DND-41 (cell line): ENCODE results near the gene TEX44.
"Not testable (repeated sequence)": the region's sequence is repeated elsewhere in the genome, so short reads cannot be mapped to it uniquely, and the experiment has no call there.

Experiments used
- ATAC-seq: fragments of 200-7000 bp; cut with Tn5 transposase; 3 replicates; pipeline ENCODE4 v1.9.1; 2021; ENCODE audit warnings: low read depth; ENCODE audit not compliant: insufficient read depth
- DNase-seq: peaks from one replicate; pipeline ENCODE4 v3.0.0-alpha.2; 2020
- H2AFZ ChIP-seq: 2 replicates; pipeline ENCODE4 v1.6.0; 2012; ENCODE audit warnings: low read depth, low read length
- H3K27ac ChIP-seq: 2 replicates; pipeline ENCODE4 v1.5.1; 2012; ENCODE audit warnings: low read length, inconsistent platforms
- H3K27me3 ChIP-seq: fragments of 200-600 bp; sonication (generic); 2 replicates; pipeline ENCODE4 v1.6.0; 2012; ENCODE audit warnings: low read length, mild to moderate bottlenecking, inconsistent platforms; ENCODE audit not compliant: insufficient read depth, poor library complexity
- H3K36me3 ChIP-seq: 2 replicates; pipeline ENCODE4 v1.5.1; 2012; ENCODE audit warnings: low read length, inconsistent platforms; ENCODE audit not compliant: insufficient read depth
- H3K4me1 ChIP-seq: 2 replicates; pipeline ENCODE4 v1.5.1; 2012; ENCODE audit warnings: mild to moderate bottlenecking, low read length; ENCODE audit not compliant: insufficient read depth
- H3K4me2 ChIP-seq: 2 replicates; pipeline ENCODE4 v1.6.0; 2012; ENCODE audit warnings: mild to moderate bottlenecking, moderate library complexity, low read length, inconsistent platforms; ENCODE audit not compliant: insufficient read depth
- H3K4me3 ChIP-seq, 2 experiments: fragments of 200-600 bp in 1 of 2; shearing (Covaris generic) in 1 of 2; 2 replicates each; pipeline ENCODE4 v1.5.1; 2012 to 2016; ENCODE audit warnings: inconsistent platforms in 2 of 2, low read length in 2 of 2, mild to moderate bottlenecking in 2 of 2, low read depth in 1 of 2, moderate library complexity in 1 of 2
- H3K79me2 ChIP-seq: 2 replicates; pipeline ENCODE4 v1.6.0; 2012; ENCODE audit warnings: low read length, inconsistent platforms; ENCODE audit not compliant: insufficient read depth
- H3K9ac ChIP-seq: 2 replicates; pipeline ENCODE4 v1.6.0; 2012; ENCODE audit warnings: low read depth, mild to moderate bottlenecking, inconsistent platforms, low read length, moderate library complexity
- H3K9me3 ChIP-seq: 2 replicates; pipeline ENCODE4 v1.5.1; 2012; ENCODE audit warnings: low read length, moderate library complexity, mild to moderate bottlenecking, inconsistent platforms; ENCODE audit not compliant: insufficient read depth, severe bottlenecking
- H4K20me1 ChIP-seq: 2 replicates; pipeline ENCODE4 v1.6.0; 2012; ENCODE audit warnings: low read length; ENCODE audit not compliant: insufficient read depth
- EZH2 ChIP-seq: IDR thresholded peaks from 3 replicates; pipeline ENCODE4 v1.6.1; 2012; ENCODE audit warnings: borderline replicate concordance, low read depth, mild to moderate bottlenecking, moderate library complexity, low read length, inconsistent platforms; ENCODE audit not compliant: severe bottlenecking
- TF ChIP-seq, protein P1 (sequence below): IDR thresholded peaks from 2 replicates; pipeline ENCODE4 v1.5.1; 2012; ENCODE audit warnings: borderline replicate concordance, low read length, moderate library complexity, mild to moderate bottlenecking; ENCODE audit not compliant: poor library complexity, severe bottlenecking; ENCODE audit errors: extremely low read depth

Gene TEX44

DNA sequence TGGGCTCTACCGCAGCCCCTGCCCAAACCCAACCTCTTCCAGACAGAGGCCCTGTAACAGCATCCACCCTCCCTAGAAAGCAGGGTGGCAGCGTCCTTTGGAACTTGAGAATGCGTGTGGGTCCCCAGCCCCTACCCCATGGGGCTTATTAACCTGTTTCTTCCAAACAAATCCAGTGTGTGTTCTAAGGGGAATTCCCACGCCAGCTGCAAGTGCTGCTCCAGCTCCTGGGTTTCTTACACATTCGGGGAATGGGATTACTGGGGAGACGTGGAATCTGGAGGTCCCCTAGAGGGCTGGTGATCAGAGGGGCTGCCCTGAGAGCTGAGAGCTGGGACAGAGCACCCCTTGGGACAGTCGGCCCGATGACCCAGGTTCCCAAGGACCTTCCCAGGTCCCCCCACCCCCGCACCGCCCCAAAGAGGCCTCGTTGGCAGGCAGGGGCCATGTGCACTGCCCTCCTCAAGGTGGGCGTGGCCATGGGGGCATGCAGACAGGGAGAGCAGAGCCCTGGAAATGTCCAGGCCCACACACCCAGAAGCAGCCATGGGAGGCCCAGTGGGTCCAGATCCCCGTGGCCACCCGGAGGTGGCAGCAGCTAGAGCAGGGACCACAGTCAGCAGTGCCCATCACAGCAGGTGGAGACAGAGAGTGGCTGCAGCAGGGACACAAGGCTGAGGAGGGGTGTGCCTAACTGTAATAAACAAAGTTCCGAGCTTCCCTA, 18.8 kb upstream of the TEX44 start:
- H3K4me2 ChIP-seq, result no peak overlapping the region
- no peaks in the 10 kb centered on the region for H3K27me3 ChIP-seq
- H3K4me1 ChIP-seq, result no peaks in the 10 kb centered on the region
- H3K9me3 ChIP-seq, result no peaks in the 10 kb centered on the region
- no peak overlapping the region for H3K27ac ChIP-seq
- ATAC-seq, result no peak
- TF ChIP-seq EZH2, result no peak
- TF ChIP-seq, protein P1, sequence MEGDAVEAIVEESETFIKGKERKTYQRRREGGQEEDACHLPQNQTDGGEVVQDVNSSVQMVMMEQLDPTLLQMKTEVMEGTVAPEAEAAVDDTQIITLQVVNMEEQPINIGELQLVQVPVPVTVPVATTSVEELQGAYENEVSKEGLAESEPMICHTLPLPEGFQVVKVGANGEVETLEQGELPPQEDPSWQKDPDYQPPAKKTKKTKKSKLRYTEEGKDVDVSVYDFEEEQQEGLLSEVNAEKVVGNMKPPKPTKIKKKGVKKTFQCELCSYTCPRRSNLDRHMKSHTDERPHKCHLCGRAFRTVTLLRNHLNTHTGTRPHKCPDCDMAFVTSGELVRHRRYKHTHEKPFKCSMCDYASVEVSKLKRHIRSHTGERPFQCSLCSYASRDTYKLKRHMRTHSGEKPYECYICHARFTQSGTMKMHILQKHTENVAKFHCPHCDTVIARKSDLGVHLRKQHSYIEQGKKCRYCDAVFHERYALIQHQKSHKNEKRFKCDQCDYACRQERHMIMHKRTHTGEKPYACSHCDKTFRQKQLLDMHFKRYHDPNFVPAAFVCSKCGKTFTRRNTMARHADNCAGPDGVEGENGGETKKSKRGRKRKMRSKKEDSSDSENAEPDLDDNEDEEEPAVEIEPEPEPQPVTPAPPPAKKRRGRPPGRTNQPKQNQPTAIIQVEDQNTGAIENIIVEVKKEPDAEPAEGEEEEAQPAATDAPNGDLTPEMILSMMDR, result no peak
- no peak overlapping the region for H2AFZ ChIP-seq
- H3K79me2 ChIP-seq, result no peaks in the 10 kb centered on the region
- no peak overlapping the region for H3K4me3 ChIP-seq
- no peak for DNase-seq
- no peaks in the 10 kb centered on the region for H4K20me1 ChIP-seq
- no peak overlapping the region for H3K9ac ChIP-seq
- H3K36me3 ChIP-seq, result no peaks in the 10 kb centered on the region

DNA sequence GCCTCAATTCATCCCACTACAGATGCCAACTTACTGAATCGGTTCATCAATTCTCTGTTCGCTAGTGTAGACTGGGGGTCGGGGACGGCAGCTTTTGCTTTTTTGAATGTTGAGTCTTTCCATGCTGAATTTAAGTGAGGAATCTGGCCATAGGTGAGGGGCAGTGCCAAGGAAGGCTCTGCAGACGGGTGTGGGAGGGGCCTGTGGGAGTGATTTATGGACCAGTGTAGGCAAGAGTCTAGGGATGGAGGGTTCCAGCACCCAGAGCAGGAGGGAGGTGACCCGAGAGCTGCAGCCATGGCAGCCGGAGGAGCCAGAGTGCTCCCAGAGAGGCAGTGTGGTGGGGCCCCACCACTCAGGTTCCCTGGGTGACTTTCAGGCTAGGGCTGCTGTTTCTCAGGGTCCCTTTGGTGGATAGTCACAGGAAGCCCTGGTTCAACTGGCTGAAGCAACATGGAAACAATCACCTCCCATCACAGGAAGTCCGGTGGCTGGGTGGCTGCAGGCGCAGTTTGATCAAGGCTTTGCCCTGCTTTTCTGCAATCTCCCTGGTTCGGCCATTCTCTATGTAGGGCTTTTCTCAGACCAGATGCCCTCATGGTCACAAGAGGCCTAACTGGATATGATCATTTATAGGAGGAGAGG, 16.9 kb upstream of the TEX44 start:
- no peaks in the 10 kb centered on the region for H3K27me3 ChIP-seq
- H4K20me1 ChIP-seq, result no peaks in the 10 kb centered on the region
- no peak for TF ChIP-seq EZH2
- TF ChIP-seq, protein P1, result no peak
- no peak overlapping the region for H3K27ac ChIP-seq
- ATAC-seq (no peak), DNase-seq (no peak)
- no peaks in the 10 kb centered on the region for H3K4me1 ChIP-seq
- H3K36me3 ChIP-seq, result no peaks in the 10 kb centered on the region
- H3K9me3 ChIP-seq, result no peaks in the 10 kb centered on the region
- no peak overlapping the region for H3K4me2 ChIP-seq
- no peak overlapping the region for H3K9ac ChIP-seq
- H3K4me3 ChIP-seq, result no peak overlapping the region
- no peaks in the 10 kb centered on the region for H3K79me2 ChIP-seq
- H2AFZ ChIP-seq, result no peak overlapping the region

DNA sequence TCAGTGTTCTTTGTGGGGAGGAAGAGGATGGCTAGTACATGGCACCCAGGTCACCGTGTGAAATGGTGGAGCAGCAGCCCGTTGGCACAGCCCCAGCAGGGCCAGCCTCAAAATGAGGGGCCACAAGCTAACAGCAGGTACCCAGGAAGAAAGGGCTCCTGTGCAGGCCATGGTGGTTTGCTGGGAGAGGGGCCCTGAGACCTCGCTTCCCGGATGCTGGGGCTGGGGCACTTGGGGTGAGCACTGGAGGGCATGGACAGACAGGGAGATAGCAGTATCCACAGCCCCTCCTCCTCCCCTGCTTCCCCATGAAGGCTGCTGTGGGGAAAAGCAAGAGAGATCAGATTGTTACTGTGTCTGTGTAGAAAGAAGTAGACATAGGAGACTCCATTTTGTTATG, 16.2 kb upstream of the TEX44 start:
- Histone ChIP-seq H3K27me3 (no peaks in the 10 kb centered on the region), H3K9ac (no peak overlapping the region), H3K79me2 (no peaks in the 10 kb centered on the region), H3K36me3 (no peaks in the 10 kb centered on the region), H4K20me1 (no peaks in the 10 kb centered on the region), H3K27ac (no peak overlapping the region), H3K4me2 (no peak overlapping the region), H3K9me3 (no peaks in the 10 kb centered on the region), H3K4me1 (no peaks in the 10 kb centered on the region), H3K4me3 (no peak overlapping the region), H2AFZ (no peak overlapping the region)
- ATAC-seq (no peak), DNase-seq (no peak)
- no peak for TF ChIP-seq EZH2
- TF ChIP-seq, protein P1, result no peak

DNA sequence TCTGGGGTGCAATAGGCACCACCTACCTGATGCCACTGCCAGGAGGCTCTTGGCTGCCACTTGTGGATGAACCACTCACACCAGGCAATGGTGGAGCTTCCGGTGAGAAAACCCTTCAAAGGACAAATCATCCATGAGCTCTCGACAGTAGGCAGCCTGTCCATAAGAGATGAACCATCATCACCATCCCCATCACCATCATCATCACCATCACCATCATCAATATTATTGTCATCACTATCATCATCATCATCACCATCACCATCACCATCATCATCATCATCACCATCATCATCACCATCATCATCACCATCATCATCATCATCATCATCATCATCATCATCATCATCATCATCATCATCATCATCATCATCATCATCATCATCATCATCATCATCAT, 14.0 kb upstream of the TEX44 start:
- H3K9ac ChIP-seq, DNase-seq, H3K27me3 ChIP-seq, H3K4me2 ChIP-seq, ATAC-seq, H3K79me2 ChIP-seq, H3K9me3 ChIP-seq, H3K36me3 ChIP-seq, H3K27ac ChIP-seq, H4K20me1 ChIP-seq, H3K4me1 ChIP-seq, H2AFZ ChIP-seq, H3K4me3 ChIP-seq: not testable (repeated sequence)
